Muscle of back (tissue), 11 donors: ENCODE data around the gene ATG10. TPM values are rescaled to one million over a fixed set of nuclear protein-coding genes. Genes with fewer than 3 reads are reported as not detected.
A peak's percentile ranks its signal among the peaks of the same experiment; 100 is the strongest.
"Not testable (repeated sequence)": the region's sequence is repeated elsewhere in the genome, so short reads cannot be mapped to it uniquely, and the experiment has no call there.

Experiments
- DNase-seq, 3 donors: peaks; one replicate each; pipeline versions ENCODE4 v3.0.0 to v3.0.0-alpha.2; 2013
- polyA plus RNA-seq, 10 donors: library from polyadenylated mRNA; unstranded; fragments of 120-200 nt; gene quantifications; one replicate each; pipeline ENCODE4 v1.2.1, GENCODE V29; 2013; ENCODE audit not compliant: insufficient read length in 10 of 10

ATG10 gene
- polyA plus RNA-seq, 10 donors = 6.3 to 12.5 (median 9.5) TPM

DNA sequence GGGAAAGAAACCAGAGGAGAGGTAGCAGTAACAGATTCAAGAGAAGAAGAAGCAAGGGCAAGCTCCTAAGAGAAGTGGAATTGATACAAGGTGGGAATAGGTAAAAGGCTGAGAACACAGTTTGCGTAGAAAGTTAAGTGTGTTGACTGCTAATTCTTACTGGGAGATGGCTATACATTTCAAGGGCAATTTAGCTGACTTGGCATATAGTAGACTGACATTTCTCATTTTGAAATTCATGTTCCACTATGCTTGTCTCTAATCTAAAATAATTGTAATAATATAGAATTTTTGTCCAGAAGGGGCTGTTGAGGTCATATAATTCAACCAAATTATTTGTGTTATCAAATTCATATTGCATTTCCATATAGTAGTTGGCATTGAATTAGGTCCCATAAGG lies 144.0 kb downstream of the ATG10 start:
- DNase-seq = no peak

GRCh38 chr5:82119889-82120288 lies 148.1 kb downstream of the ATG10 start:
- DNase-seq = no peak

- no peak for DNase-seq
These were observed 158.0 kb downstream of the ATG10 start for GRCh38 chr5:82129723-82130285.

GRCh38 chr5:82130602-82131001 lies 158.8 kb downstream of the ATG10 start:
- no peak for DNase-seq

- no peak for DNase-seq
These were observed 165.4 kb downstream of the ATG10 start for GRCh38 chr5:82137205-82137604.

GRCh38 chr5:82139837-82140236 lies 168.0 kb downstream of the ATG10 start:
- DNase-seq = not testable (repeated sequence)

- DNase-seq = no peak
These were observed 170.5 kb downstream of the ATG10 start for GRCh38 chr5:82142217-82142841.

- no peak for DNase-seq
These were observed 171.2 kb downstream of the ATG10 start for GRCh38 chr5:82142928-82143577.

GRCh38 chr5:82147860-82148573 lies 176.2 kb downstream of the ATG10 start:
- no peak for DNase-seq

DNA sequence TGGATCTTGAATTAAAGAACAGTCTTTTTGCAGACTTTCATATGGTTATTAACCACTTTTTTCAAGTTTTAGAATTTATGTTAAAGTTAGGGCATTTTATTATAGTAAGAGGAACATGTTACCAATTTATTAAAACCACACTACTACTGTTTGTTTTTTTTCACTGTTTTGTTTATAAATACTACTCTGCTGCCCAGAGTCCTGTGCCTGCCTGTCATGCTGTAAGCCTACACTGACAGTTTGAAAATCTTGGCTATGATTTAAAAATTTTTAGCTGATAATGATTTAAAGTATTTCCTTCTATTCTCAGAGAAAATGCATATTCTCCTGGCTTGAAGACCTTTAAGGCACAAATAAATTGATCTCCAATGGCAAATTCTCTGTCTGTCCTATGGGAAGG lies 177.6 kb downstream of the ATG10 start:
- no peak for DNase-seq

DNA sequence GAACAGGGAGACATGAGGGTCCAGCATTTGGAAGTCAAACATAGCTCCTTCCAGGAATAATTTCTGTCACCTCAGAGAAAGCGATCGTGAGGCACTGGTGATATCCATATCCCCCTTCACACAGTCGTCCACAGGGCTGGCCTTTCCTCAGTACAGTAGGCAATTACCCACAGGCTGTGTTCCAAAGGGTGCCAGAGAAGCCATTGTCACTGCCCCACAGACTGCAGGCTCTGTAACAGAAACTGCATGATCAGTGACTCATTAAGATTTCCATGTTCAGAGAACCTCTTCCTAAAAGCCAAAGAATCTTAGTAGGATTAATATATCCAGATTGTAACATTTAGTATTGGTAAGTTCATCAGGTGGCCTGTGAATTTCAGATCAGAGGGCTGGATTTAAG lies 178.7 kb downstream of the ATG10 start:
- DNase-seq = no peak

DNA sequence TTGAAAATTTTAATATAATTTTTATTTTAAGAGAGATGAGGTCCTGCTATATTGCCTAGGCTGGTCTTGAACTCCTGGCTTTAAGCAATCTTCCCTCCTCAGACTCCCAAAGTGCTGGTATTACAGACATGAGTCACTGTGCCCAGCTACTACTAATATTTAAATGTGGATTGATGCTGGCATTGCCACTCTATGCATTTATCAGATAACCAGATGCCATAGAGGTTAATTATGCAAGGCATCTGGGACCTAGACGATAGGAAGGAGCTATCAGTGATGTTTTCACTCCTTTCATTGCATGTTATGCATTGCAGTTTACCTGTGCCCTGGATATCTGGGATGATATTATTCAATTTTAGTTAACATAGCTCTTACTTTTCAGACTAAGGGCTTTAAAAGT lies 179.4 kb downstream of the ATG10 start:
- no peak for DNase-seq

DNA sequence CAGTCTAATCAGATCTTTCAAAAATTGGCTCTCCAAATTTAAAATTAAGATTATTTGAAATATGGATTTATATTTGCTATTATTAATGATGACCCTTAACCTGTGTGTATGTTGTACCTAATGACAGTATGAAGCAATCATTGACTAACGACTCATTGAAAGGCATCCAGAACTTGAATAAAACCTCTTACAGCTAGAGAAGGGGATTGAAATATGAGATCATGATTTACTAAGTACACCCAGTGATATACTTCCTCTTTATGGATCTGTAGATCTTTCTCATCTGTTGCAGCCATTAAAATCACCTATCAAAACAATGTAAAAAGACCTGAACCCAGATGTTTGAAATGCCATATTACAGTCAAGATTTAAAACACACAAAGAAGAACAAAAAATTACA lies 179.8 kb downstream of the ATG10 start:
- DNase-seq = no peak

DNA sequence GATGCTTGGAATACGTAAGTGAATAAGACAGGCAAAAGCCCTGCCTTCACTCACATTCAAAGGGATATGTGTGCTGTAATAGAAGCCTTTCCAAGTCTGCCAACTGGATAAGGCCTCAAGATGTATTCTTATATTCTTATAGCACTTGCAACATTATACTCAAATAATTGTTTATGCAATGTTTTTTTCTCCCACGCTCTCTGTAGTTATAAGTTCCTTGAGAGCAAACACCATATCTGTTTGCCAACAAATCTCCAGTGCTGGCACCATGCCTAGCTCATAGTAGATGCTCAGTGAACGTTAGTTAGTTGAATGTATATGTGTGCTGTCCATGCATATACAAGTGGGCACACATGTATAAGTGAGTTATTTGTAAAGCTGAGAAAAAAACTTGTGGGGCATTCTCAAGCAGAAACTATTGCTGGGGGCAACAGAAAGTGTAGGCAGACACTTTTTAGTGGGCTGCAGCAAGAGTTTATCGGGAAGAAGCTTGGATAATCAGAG lies 181.2 kb downstream of the ATG10 start:
- no peak for DNase-seq

DNA sequence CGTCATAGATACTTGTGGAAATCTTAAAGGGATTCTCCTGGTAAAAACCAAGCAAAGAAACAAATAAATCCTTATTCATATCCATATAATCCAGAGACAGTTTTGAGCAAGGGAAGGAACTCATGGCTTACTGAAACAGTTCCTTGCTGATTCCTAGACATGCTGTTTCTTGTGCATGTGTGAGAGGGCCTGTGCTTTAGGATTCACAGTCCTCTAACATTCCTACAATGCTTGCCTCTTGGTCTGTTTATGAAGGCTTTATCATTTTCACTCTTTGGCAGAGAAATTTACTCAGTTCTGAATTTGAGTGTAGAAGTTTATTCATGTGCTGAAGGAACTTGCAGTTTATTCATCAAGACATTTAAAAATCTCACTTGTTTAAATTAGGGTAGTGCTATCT lies 183.0 kb downstream of the ATG10 start:
- no peak for DNase-seq

GRCh38 chr5:82155305-82155704 lies 183.5 kb downstream of the ATG10 start:
- no peak for DNase-seq

DNA sequence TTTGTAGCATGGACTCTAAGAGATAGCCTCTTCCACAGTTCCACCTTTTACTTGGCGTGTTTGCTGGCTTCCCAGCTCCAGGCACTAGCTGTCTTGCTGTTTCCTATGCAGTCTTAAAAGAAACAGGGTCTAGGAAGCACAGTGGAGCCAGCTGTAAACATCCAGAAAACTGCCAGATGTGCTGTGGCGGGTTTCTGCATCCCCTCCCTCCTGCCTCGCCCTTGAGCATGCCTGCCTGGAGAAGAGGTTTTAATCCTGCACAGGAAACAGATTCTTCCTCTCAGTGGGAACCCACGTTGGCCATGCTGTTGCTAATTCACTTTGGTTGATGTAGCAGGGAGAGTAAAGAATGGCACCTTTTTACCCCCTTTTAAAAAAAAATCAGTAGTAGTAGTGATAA lies 185.1 kb downstream of the ATG10 start:
- no peak for DNase-seq

DNA sequence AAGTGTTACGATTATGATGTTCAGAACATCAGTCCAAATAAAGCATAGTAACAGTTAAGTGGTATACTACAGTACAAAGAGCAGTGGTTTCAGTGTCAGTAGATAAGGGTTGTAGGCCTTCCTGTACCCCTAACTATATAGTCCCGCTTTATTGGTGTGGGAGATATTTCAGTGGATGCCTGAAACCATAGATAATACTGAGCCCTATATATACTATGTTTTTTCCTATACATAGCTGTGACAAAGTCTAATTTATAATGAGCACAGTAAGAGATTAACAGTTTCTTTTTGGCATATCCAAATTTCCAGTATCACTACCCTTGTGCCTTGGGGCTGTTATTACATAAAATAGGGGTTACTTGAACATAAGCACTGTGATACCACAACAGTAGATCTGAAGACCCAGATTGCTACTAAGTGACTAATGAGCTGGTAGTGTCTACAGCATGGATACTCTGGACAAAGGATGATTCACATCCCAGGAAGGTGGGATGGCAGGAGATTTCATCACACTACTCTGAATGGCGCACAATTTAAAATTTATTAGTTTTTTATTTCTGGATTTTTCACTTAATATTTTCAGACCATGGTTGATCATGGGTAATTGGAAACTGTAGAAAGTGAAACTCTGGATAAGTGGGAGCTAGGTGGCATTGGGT lies 187.1 kb downstream of the ATG10 start:
- DNase-seq = no peak

GRCh38 chr5:82160948-82161347 lies 189.1 kb downstream of the ATG10 start:
- no peak for DNase-seq

DNA sequence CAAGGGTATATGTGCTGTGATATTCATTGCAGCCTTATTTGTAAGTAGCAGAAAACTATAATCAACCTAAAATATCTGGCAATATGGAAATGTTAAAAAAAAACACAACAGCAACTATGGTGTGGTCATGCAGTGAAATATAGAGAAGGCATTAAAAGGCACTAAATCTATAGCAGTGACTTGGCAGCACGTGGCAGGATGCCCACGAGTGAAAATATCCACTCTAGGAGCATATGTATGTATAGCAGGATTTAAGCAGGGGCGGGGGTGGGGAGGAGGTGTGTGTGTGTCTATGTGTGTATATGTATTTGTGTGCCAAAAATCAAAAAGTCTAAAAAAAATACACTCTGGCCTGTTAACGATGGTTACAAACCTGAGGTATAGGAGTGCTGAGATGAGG lies 190.8 kb downstream of the ATG10 start:
- no peak for DNase-seq

- peak; percentile 38 to 74 (median 40) for DNase-seq
These were observed 191.8 kb downstream of the ATG10 start for GRCh38 chr5:82163452-82164175.
